Measurements from ENCODE around the gene UGT2B17.
"Not testable (repeated sequence)": the region's sequence is repeated elsewhere in the genome, so short reads cannot be mapped to it uniquely, and the experiment has no call there.

The UGT2B17 gene

GRCh38 chr4:68568535-68568934 is 7.6 kb downstream of the UGT2B17 start:
- FAIRE-seq: not testable (repeated sequence)

GRCh38 chr4:68566364-68566763 is 9.8 kb downstream of the UGT2B17 start:
- not testable (repeated sequence) for FAIRE-seq

- not testable (repeated sequence) for FAIRE-seq
Observed at GRCh38 chr4:68565082-68565481, 11.0 kb downstream of the UGT2B17 start.

- FAIRE-seq: not testable (repeated sequence)
Observed at GRCh38 chr4:68560364-68561070, 15.6 kb downstream of the UGT2B17 start.

- not testable (repeated sequence) for FAIRE-seq
Observed at GRCh38 chr4:68553830-68554229, 22.3 kb downstream of the UGT2B17 start.

GRCh38 chr4:68552818-68553811 is 23.0 kb downstream of the UGT2B17 start:
- FAIRE-seq: not testable (repeated sequence)

- FAIRE-seq: not testable (repeated sequence)
Observed at GRCh38 chr4:68542742-68543141, 33.4 kb downstream of the UGT2B17 start.

GRCh38 chr4:68536375-68536774 is 39.7 kb downstream of the UGT2B17 start:
- no peak for FAIRE-seq

GRCh38 chr4:68535974-68536373 is 40.1 kb downstream of the UGT2B17 start:
- no peak for FAIRE-seq

- FAIRE-seq: not testable (repeated sequence)
Observed at GRCh38 chr4:68522232-68522631, 53.9 kb downstream of the UGT2B17 start.

- FAIRE-seq: no peak
Observed at GRCh38 chr4:68520985-68521384, 55.1 kb downstream of the UGT2B17 start.

GRCh38 chr4:68518889-68519288 is 57.2 kb downstream of the UGT2B17 start:
- no peak for FAIRE-seq

- not testable (repeated sequence) for FAIRE-seq
Observed at GRCh38 chr4:68505452-68505851, 70.7 kb downstream of the UGT2B17 start.

GRCh38 chr4:68504836-68505235 is 71.3 kb downstream of the UGT2B17 start:
- FAIRE-seq: not testable (repeated sequence)

- FAIRE-seq: not testable (repeated sequence)
Observed at GRCh38 chr4:68503462-68503861, 72.7 kb downstream of the UGT2B17 start.

- no peak for FAIRE-seq
Observed at GRCh38 chr4:68499021-68499420, 77.1 kb downstream of the UGT2B17 start.

- FAIRE-seq: peak; percentile 78
Observed at GRCh38 chr4:68498413-68499007, 77.6 kb downstream of the UGT2B17 start.

- no peak for FAIRE-seq
Observed at GRCh38 chr4:68494688-68495087, 81.4 kb downstream of the UGT2B17 start.

GRCh38 chr4:68490826-68491457 is 85.2 kb downstream of the UGT2B17 start:
- FAIRE-seq: no peak

- no peak for FAIRE-seq
Observed at GRCh38 chr4:68489338-68489737, 86.8 kb downstream of the UGT2B17 start.
